SIG-M5 (cell line): ENCODE results near the gene MSRB3.
"Not testable (repeated sequence)": the region's sequence is repeated elsewhere in the genome, so short reads cannot be mapped to it uniquely, and the experiment has no call there.

ENCODE experiments used
- DNase-seq: peaks from one replicate; lab custom pipeline; 2025; lab: John Stamatoyannopoulos, UW

MSRB3 gene

GRCh38 chr12:65459545-65459944 is 181.1 kb downstream of the MSRB3 start:
- no peak for DNase-seq

GRCh38 chr12:65460063-65460462 is 181.6 kb downstream of the MSRB3 start:
- no peak for DNase-seq

DNA sequence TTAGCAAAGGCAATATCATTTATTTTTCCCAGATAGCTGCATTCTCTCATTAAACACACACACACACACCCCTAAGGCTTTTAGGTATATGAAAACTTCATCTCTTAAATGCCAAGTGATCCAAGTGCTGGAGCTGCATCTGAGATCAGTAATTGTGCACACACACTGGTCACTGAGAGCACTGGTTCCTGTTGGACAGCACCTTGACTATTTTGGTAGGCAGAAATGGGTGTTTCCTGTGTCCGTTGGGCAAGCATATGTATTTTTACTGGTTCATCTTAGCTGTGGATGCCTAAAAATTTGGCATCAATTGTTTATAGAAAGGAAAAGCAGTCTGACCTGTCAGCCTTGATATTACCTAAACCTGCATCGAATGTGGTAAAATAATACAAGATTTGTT is 182.5 kb downstream of the MSRB3 start:
- DNase-seq: no peak

DNA sequence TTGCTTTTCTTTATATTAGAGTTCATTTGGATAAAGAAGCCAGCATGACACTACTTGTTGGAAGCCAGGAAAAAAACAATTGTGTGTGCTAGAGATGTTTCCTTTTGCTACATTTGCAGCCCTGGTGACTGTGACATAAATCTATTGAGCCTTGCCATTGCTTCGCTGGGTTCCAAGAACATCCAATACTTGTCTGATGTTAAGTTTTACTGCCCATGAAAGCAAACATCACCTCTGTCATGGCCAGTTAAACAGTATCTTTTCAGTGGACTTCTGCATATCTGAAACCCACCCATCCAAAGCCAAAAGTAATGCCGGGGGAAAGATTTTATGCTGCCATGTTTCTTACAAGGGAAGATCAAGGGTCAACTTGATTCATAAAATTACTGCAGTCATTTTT is 184.0 kb downstream of the MSRB3 start:
- no peak for DNase-seq

DNA sequence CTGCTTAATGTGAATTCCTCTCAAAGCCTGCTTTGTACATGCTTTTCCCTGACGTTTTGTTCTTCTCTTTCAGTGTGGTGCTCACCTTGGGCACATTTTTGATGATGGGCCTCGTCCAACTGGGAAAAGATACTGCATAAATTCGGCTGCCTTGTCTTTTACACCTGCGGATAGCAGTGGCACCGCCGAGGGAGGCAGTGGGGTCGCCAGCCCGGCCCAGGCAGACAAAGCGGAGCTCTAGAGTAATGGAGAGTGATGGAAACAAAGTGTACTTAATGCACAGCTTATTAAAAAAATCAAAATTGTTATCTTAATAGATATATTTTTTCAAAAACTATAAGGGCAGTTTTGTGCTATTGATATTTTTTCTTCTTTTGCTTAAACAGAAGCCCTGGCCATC is 184.6 kb downstream of the MSRB3 start:
- no peak for DNase-seq

GRCh38 chr12:65463611-65464010 is 185.1 kb downstream of the MSRB3 start:
- DNase-seq: no peak

GRCh38 chr12:65464930-65465329 is 186.4 kb downstream of the MSRB3 start:
- no peak for DNase-seq

- no peak for DNase-seq
These were observed 187.5 kb downstream of the MSRB3 start for GRCh38 chr12:65465766-65466547.

DNA sequence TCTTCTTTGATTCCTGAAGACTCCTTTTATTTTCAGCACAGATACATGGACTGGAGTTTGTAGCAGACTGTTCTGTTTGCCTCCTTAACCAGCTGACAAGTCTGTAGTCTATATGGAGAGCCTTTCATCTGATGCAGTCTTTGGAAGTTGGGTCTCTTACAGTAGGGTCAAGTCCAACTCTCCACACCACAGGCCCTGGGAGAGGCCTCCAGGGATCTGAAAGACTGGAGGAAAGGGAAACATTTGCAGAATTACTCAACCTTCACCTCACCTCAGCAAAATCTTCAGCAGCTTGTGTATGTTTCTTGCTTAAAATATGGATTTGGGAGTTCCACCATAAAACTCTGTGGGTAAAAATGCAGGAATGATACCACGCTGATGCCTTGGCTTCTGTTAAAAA is 188.4 kb downstream of the MSRB3 start:
- no peak for DNase-seq

DNA sequence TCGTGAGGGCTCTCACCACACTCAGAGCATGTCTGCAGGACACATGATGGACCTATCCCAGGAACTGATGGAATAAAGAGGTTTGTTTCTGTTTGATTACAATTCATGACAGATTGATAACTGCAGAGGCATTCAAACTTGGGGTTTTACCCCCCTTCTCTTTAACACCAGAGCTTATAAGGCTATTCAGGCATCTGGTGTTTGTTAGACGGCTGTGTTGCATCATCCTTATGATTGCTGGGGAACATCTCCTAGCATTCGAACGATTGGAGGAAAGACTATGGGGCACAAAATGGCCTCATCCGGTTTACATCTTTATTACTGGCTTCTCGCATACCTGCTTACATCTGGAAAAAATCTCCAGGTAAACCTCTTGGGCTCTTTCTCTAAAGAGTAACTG is 191.8 kb downstream of the MSRB3 start:
- DNase-seq: no peak

DNA sequence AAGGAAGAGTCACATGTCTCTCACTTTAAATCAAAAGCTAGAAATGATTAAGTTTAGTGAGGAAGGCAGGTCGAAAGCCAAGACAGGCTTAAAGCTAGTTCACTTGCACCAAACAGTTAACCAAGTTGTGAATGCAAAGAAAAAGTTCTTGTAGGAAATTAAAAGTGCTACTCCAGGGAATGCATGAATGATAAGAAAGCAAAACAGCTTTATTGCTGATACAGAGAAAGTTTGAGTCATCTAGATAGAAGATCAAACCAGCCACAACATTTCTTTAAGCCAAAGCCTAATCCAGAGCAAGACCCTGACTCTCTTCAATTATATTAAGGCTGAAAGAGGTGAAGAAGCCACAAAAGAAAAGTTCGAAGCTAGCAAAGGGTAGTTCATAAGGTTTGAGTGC is 193.6 kb downstream of the MSRB3 start:
- no peak for DNase-seq

- no peak for DNase-seq
These were observed 196.3 kb downstream of the MSRB3 start for GRCh38 chr12:65474831-65475230.

DNA sequence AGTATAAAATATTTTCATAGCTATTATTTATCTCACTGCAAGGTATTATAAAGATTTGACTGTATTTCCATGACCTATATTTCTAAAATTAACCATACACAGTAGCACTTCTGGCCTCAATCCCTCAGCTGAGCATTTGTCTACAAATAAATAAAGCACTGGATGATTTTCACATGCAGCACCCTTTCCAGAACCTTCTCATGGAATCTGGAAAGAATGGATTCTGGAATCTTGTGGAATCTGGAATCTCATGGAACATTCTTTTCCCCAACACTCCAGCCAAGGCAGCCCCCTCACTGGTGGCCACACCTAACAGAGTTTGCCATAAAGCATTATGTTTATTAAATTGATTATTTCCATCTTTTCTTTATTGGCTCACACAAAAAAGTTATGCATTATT is 199.2 kb downstream of the MSRB3 start:
- DNase-seq: no peak

GRCh38 chr12:65483891-65484516 is 205.5 kb downstream of the MSRB3 start:
- not testable (repeated sequence) for DNase-seq

- no peak for DNase-seq
These were observed 209.7 kb downstream of the MSRB3 start for GRCh38 chr12:65488197-65488596.

- DNase-seq: no peak
These were observed 211.8 kb downstream of the MSRB3 start for GRCh38 chr12:65490250-65490649.

DNA sequence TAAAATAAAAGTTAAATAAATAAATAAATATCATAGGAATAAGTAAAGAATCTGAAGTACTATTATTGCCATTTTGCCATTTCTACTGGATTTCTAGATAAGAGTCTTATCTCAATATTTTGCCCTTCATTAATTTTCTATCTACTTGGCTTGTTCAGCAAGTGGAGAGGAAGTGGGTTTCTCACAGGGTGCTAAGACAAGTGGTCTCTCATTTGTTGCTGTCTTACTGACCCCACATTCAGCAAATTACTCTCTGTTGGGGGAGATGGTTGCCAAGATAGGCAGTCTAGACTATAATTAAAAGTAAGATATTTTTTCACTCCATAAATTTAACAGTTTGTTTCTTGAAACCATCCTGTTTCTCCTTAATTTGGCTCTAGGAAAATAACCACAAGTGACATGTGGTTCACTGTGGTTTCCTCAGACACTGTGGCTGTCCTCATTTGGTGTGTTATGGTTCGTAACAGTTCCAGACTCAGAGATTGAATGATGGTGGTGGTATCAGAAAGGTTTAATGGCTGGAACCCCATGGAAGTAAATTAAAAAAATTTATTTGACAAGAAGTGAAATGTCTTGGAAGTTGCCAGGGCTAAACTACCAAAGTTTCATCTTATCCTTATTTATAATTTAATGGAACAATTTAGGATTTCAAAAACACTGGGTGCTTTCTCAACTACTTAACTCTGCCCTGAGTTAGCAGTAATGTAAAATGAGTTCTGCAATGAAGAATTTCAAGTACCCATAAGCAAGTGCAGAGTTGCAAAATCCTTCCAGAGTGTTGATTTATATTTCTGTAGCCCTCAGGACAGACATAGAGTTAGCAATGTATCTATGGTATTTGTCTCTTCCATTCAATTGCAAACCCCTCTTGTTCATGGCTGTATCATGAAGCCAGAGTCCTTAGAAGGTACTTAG is 214.8 kb downstream of the MSRB3 start:
- no peak for DNase-seq

DNA sequence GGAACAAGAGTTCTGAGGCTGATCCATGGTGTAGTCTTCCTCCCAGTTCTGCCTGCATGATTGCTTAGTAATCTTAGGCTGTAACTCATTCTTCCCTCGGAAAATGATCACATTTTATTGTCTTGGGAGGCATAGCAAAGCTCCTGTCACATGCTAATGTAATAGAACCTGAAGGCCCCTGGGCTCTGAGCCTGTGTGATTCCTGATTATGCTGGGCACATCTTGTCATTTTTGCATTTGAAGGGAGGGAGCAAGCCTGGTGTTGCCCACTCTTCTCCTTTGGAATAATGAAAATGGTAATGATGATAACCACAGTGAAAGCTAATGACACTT is 215.4 kb downstream of the MSRB3 start:
- no peak for DNase-seq

DNA sequence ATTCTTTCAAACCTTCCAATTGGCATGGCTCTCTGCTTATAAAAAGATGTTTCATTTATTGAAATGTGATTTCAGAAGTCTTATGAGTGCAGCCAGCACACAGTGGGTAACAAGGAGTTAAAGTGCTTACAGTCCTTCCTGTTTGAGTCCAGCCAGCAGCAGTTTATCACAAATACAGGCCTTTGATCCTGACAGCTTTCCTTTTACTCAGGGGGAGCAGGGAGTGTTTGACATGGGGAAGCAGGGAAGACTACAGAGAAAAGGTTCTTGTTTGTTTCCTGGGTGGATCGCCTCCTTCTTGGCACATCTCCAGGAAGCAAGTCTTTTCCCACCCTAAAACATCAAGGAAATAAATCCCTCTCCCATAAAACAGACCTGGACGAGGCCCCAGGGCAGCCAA is 216.1 kb downstream of the MSRB3 start:
- no peak for DNase-seq

DNA sequence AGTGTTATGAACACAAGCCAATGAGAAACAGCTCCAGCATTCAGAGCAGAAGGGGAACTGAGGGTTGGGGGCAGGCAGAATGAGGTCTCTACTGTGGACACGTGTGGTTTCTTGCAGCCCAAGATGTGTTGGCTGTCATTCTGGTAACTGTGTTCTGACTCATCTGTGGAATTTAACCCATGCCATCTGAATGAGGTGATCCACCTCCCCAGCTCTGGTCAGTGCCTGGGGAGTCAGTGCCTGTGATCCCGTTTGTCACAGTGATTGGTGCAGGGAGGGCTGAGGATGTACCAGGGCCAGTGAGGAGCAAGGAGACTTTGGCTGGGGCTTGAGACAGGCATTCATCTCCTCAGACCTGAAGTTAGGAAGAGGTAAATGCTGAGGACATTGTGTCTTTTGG is 216.8 kb downstream of the MSRB3 start:
- no peak for DNase-seq

DNA sequence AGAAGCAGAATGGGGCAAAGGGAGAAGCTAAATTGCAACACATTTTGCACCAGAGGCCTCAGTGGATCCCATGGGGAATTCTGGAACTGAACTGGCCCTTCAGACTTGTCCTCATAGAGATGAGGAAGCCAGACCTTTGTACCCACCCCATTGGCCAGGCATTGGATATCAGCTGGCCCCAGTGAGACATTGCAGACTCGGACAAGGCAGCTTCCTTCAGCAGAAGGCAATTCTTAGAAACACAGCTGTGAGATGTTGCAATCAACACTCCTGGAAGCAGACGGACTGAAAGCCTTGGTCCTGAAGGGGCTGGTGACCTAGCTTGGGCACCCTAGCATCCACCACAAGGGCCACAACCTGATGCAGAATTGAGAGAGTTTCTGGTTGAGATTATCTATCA is 218.1 kb downstream of the MSRB3 start:
- no peak for DNase-seq

GRCh38 chr12:65497660-65498059 is 219.2 kb downstream of the MSRB3 start:
- DNase-seq: no peak

DNA sequence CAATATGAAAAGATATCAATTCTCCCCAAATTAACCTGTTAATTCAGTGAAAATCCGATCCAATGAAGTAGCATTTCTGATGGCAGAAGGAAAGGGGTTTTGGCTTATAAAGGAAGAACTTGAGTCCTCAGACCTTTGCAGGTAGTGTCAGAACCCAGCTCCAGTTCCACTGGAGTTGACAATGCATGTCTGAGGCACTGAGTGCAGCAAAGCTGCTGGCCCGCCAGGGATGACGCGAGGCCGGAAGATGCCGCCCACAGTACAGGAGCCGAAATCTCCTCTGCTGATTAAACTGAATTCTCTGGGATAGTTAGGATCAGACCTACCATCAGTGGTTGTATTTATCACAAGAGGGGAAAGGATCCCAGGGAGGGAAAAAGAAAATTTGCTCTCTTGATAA is 220.7 kb downstream of the MSRB3 start:
- no peak for DNase-seq
